CD14-positive monocyte (primary cell): ENCODE measurements around the gene SPTBN5. TPM values are rescaled to one million over a fixed set of nuclear protein-coding genes. Genes with fewer than 3 reads are reported as not detected.

ENCODE experiments used
- DNase-seq, 3 donors: peaks; one replicate each; pipeline ENCODE4 v3.0.0-alpha.2; 2011 to 2022
- H2AFZ ChIP-seq: 2 replicates; pipeline ENCODE4 v1.6.0; 2012; ENCODE audit warnings: mild to moderate bottlenecking, low read depth, low read length, inconsistent platforms; ENCODE audit not compliant: insufficient read depth, poor library complexity, severe bottlenecking
- H3K27ac ChIP-seq, 2 donors: 1 replicate in 1 of 2; 2 replicates in 1 of 2; pipeline ENCODE4 v1.5.1; 2012 to 2013; ENCODE audit warnings: low read length in 2 of 2, control low read depth in 1 of 2, inconsistent platforms in 1 of 2, low read depth in 1 of 2, mild to moderate bottlenecking in 1 of 2
- H3K27me3 ChIP-seq, 2 donors: one replicate each; pipeline versions ENCODE4 v1.6.0 to v1.6.1; 2011 to 2013; ENCODE audit warnings: low read length in 2 of 2; ENCODE audit not compliant: control insufficient read depth in 2 of 2, insufficient read depth in 2 of 2
- H3K36me3 ChIP-seq, 2 donors: replicated peaks in 1 of 2; 1 replicate in 1 of 2; 2 replicates in 1 of 2; pipeline versions ENCODE4 v1.5.1 to v1.6.1; 2012 to 2013; ENCODE audit warnings: low read length in 2 of 2, control low read depth in 1 of 2, inconsistent platforms in 1 of 2, mild to moderate bottlenecking in 1 of 2; ENCODE audit not compliant: insufficient read depth in 2 of 2, control insufficient read depth in 1 of 2
- H3K4me1 ChIP-seq, 2 donors: 1 replicate in 1 of 2; 2 replicates in 1 of 2; pipeline versions ENCODE4 v1.5.1 to v1.6.1; 2012 to 2013; ENCODE audit warnings: low read length in 2 of 2, control low read depth in 1 of 2, inconsistent platforms in 1 of 2, mild to moderate bottlenecking in 1 of 2, moderate library complexity in 1 of 2; ENCODE audit not compliant: insufficient read depth in 2 of 2, control insufficient read depth in 1 of 2
- H3K4me2 ChIP-seq: replicated peaks from 2 replicates; pipeline ENCODE3; 2012; ENCODE audit warnings: low read length, moderate library complexity, mild to moderate bottlenecking; ENCODE audit not compliant: poor library complexity, severe bottlenecking; ENCODE audit errors: extremely low read depth
- H3K4me3 ChIP-seq, 3 experiments: fragments of 200-600 bp in 1 of 3; sonication (generic) in 1 of 3; replicated peaks in 1 of 3; 1 replicate in 2 of 3; 2 replicates in 1 of 3; pipeline ENCODE4 v1.5.1; 2011 to 2013; ENCODE audit warnings: low read length in 3 of 3, mild to moderate bottlenecking in 3 of 3, control low read depth in 2 of 3, low read depth in 2 of 3, inconsistent platforms in 1 of 3, moderate library complexity in 1 of 3
- H3K79me2 ChIP-seq: 2 replicates; pipeline ENCODE4 v1.6.0; 2012; ENCODE audit warnings: mild to moderate bottlenecking, control low read depth, inconsistent platforms, low read length, moderate library complexity; ENCODE audit not compliant: insufficient read depth
- H3K9ac ChIP-seq: 2 replicates; pipeline ENCODE4 v1.6.0; 2017; ENCODE audit warnings: low read length, mild to moderate bottlenecking; ENCODE audit not compliant: insufficient read depth, poor library complexity, severe bottlenecking
- H3K9me3 ChIP-seq, 2 donors: replicated peaks in 1 of 2; 1 replicate in 1 of 2; 2 replicates in 1 of 2; pipeline versions ENCODE4 v1.5.1 to v1.6.1; 2012 to 2013; ENCODE audit warnings: low read length in 2 of 2, control low read depth in 1 of 2; ENCODE audit not compliant: control insufficient read depth in 1 of 2, insufficient read depth in 1 of 2
- H4K20me1 ChIP-seq: 2 replicates; pipeline ENCODE4 v1.6.0; 2012; ENCODE audit warnings: mild to moderate bottlenecking, low read length, control low read depth, moderate library complexity; ENCODE audit not compliant: insufficient read depth
- H3K27ac Mint-ChIP-seq, 7 donors: one replicate each; pipeline ENCODE4 v1.8.0; 2020; ENCODE audit warnings: mild to moderate bottlenecking in 7 of 7, mixed read lengths in 7 of 7, moderate library complexity in 6 of 7, inconsistent platforms in 2 of 7
- H3K27me3 Mint-ChIP-seq, 3 donors: one replicate each; pipeline ENCODE4 v1.8.0; 2021 to 2022; ENCODE audit warnings: low read depth in 3 of 3, mild to moderate bottlenecking in 3 of 3, mixed read lengths in 3 of 3, moderate library complexity in 3 of 3, inconsistent platforms in 1 of 3
- H3K36me3 Mint-ChIP-seq, 2 donors: one replicate each; pipeline ENCODE4 v1.8.0; 2020; ENCODE audit warnings: mixed read lengths in 2 of 2, inconsistent platforms in 1 of 2, mild to moderate bottlenecking in 1 of 2
- H3K4me1 Mint-ChIP-seq: one replicate; pipeline ENCODE4 v1.8.0; 2020; ENCODE audit warnings: mild to moderate bottlenecking, mixed read lengths
- H3K4me3 Mint-ChIP-seq, 2 donors: one replicate each; pipeline ENCODE4 v1.8.0; 2020; ENCODE audit warnings: mild to moderate bottlenecking in 2 of 2, mixed read lengths in 2 of 2, moderate library complexity in 1 of 2
- H3K9me3 Mint-ChIP-seq, 7 donors: one replicate each; pipeline ENCODE4 v1.8.0; 2020 to 2022; ENCODE audit warnings: mixed read lengths in 7 of 7, mild to moderate bottlenecking in 6 of 7, moderate library complexity in 6 of 7, inconsistent platforms in 2 of 7
- WGBS: methylation state at CpG from one replicate; pipeline ENCODE4 v1.1.5; 2013; ENCODE audit warnings: missing lambda C conversion rate; ENCODE audit not compliant: insufficient coverage; 5-methylcytosine and 5-hydroxymethylcytosine counted together
- intact Hi-C, 2 donors: fragments of 100-400 bp; cut with micrococcal nuclease; formaldehyde crosslinking; loops; one replicate each; pipeline versions ENCODE4 v1.15.0 to v1.15.1; 2023
- polyA plus RNA-seq, 3 donors: library from polyadenylated mRNA; depleted of rRNA in 1 of 3; unstranded in 2 of 3; stranded (reverse) in 1 of 3; fragments of 300-500 nt in 2 of 3; fragments of >200 nt in 1 of 3; fragmentation: Illumina TruSeq in 2 of 3; gene quantifications; 1 replicate in 2 of 3; 2 replicates in 1 of 3; pipeline ENCODE4 v1.2.3, GENCODE V29; 2012 to 2021
- TF ChIP-seq, protein P1 (sequence below): fragments of 200-600 bp; IDR thresholded peaks from one replicate; pipeline ENCODE4 v1.8.0; 2022; ENCODE audit warnings: antibody characterized with exemption, mild to moderate bottlenecking

Gene SPTBN5
- polyA plus RNA-seq, 3 donors, result 0.29 TPM; not detected in 2

DNA sequence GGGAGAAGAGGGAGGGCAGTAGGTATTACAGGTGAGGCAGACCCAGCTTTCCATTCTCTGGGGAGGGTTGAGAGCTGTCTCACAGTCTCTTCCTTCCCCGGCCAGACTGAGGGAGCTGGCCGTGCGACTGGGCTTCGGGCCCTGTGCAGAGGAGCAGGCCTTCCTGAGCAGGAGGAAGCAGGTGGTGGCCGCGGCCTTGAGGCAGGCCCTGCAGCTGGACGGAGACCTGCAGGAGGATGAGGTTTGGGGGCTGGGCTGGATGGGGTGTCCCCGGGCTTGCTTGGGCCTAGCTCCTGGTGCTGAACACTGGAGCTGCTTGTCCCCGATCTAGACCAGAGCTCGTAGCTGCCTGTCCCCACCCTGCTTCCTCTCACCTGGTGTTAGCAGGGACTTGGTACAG lies 50.3 kb downstream of the SPTBN5 start:
- no peak overlapping the region for H3K27ac ChIP-seq
- 72% methylated on average over 4 of the region's 10 CpGs for WGBS
- H3K9me3 Mint-ChIP-seq, result no peaks in the 10 kb centered on the region
- no peak overlapping the region for H3K27ac Mint-ChIP-seq
- H3K4me1 ChIP-seq, result no peaks in the 10 kb centered on the region
- no peaks in the 10 kb centered on the region for H3K27me3 ChIP-seq
- H3K4me2 ChIP-seq, result no peak overlapping the region
- H3K79me2 ChIP-seq, result no peaks in the 10 kb centered on the region
- peaks cover 59 to 79% of the 10 kb centered on the region in 2 donors for H3K36me3 Mint-ChIP-seq
- H3K36me3 ChIP-seq, result peaks cover 65 to 85% of the 10 kb centered on the region in 2 donors
- H3K27me3 Mint-ChIP-seq, result peaks cover 0 to 3% (median 2%) of the 10 kb centered on the region in 3 donors
- H3K9me3 ChIP-seq, result no peaks in the 10 kb centered on the region
- no peak overlapping the region for H3K4me3 ChIP-seq
- intact Hi-C loops, result no loop called here
- no peaks in the 10 kb centered on the region for H3K4me1 Mint-ChIP-seq
- H2AFZ ChIP-seq, result no peak overlapping the region
- H4K20me1 ChIP-seq, result peaks cover 4% of the 10 kb centered on the region
- TF ChIP-seq, protein P1, sequence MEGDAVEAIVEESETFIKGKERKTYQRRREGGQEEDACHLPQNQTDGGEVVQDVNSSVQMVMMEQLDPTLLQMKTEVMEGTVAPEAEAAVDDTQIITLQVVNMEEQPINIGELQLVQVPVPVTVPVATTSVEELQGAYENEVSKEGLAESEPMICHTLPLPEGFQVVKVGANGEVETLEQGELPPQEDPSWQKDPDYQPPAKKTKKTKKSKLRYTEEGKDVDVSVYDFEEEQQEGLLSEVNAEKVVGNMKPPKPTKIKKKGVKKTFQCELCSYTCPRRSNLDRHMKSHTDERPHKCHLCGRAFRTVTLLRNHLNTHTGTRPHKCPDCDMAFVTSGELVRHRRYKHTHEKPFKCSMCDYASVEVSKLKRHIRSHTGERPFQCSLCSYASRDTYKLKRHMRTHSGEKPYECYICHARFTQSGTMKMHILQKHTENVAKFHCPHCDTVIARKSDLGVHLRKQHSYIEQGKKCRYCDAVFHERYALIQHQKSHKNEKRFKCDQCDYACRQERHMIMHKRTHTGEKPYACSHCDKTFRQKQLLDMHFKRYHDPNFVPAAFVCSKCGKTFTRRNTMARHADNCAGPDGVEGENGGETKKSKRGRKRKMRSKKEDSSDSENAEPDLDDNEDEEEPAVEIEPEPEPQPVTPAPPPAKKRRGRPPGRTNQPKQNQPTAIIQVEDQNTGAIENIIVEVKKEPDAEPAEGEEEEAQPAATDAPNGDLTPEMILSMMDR, result no peak
- no peak overlapping the region for H3K4me3 Mint-ChIP-seq
- DNase-seq, result no peak
- H3K9ac ChIP-seq, result no peak overlapping the region

DNA sequence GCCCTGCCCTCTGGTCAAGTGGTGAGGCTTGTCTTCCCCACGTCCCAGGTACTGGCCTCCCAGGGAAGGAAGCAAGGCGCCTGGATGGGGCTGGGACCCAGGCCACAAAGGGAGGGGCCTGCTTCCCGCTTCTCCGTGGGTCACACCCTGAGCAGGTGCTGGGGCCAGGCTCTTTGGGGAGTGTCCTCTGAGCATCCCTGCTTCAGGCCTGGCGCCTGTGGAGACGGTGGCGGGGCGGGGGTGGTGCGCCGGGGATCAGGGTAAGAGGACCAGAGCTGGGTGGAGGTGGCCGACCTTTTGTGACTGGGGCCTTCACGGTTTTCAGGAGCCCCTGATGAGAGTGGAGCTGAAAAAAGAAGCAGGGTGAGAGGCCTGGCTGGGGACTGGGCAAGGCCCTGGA lies 51.6 kb downstream of the SPTBN5 start:
- Histone ChIP-seq H3K36me3 (peaks cover 54 to 72% of the 10 kb centered on the region in 2 donors), H3K4me1 (no peaks in the 10 kb centered on the region), H3K4me2 (no peak overlapping the region), H3K27me3 (no peaks in the 10 kb centered on the region), H4K20me1 (peaks cover 4% of the 10 kb centered on the region), H3K27ac (no peak overlapping the region), H3K4me3 (no peak overlapping the region), H3K9ac (no peak overlapping the region), H3K79me2 (no peaks in the 10 kb centered on the region), H3K9me3 (no peaks in the 10 kb centered on the region), H2AFZ (no peak overlapping the region)
- peaks cover 0 to 2% (median 0%) of the 10 kb centered on the region in 3 donors for H3K27me3 Mint-ChIP-seq
- 74% methylated on average over 7 of the region's 12 CpGs for WGBS
- H3K9me3 Mint-ChIP-seq, result no peaks in the 10 kb centered on the region
- peak overlapping the region in 1 of 7 donors; percentile 35 for H3K27ac Mint-ChIP-seq
- TF ChIP-seq, protein P1, result no peak
- intact Hi-C loops, result no loop called here
- no peak overlapping the region for H3K4me3 Mint-ChIP-seq
- peaks cover 51 to 76% of the 10 kb centered on the region in 2 donors for H3K36me3 Mint-ChIP-seq
- H3K4me1 Mint-ChIP-seq, result no peaks in the 10 kb centered on the region
- DNase-seq, result no peak
